KOPT-K1 (cell line): ENCODE measurements around the gene NUDT22.
A peak's percentile ranks its signal among the peaks of the same experiment; 100 is the strongest.

Experiments
- H3K27ac ChIP-seq: fragments of 200-600 bp; sonication (generic); 2 replicates; pipeline ENCODE4 v1.5.1; 2016; ENCODE audit warnings: antibody characterized with exemption, mild to moderate bottlenecking, low read depth, low read length; ENCODE audit not compliant: poor library complexity, severe bottlenecking
- H3K36me3 ChIP-seq: fragments of 200-600 bp; sonication (generic); 2 replicates; pipeline ENCODE4 v1.5.1; 2017; ENCODE audit warnings: antibody characterized with exemption, mild to moderate bottlenecking, low read length, moderate library complexity; ENCODE audit not compliant: insufficient read depth
- H3K9me3 ChIP-seq: fragments of 200-600 bp; sonication (generic); 2 replicates; pipeline ENCODE4 v1.5.1; 2017; ENCODE audit warnings: antibody characterized with exemption, low read length, mild to moderate bottlenecking; ENCODE audit not compliant: insufficient read depth, poor library complexity, severe bottlenecking

The NUDT22 gene

GRCh38 chr11:64218628-64219353 lies 7.3 kb upstream of the NUDT22 start:
- H3K9me3 ChIP-seq: no peaks in the 10 kb centered on the region
- no peak overlapping the region for H3K27ac ChIP-seq
- H3K36me3 ChIP-seq: peaks cover 92% of the 10 kb centered on the region

- Histone ChIP-seq H3K36me3 (peaks cover 92% of the 10 kb centered on the region), H3K9me3 (no peaks in the 10 kb centered on the region), H3K27ac (no peak overlapping the region)
Observed at GRCh38 chr11:64219354-64219684, 6.8 kb upstream of the NUDT22 start.

GRCh38 chr11:64219755-64220154 lies 6.3 kb upstream of the NUDT22 start:
- no peaks in the 10 kb centered on the region for H3K9me3 ChIP-seq
- peaks cover 91% of the 10 kb centered on the region for H3K36me3 ChIP-seq
- H3K27ac ChIP-seq: no peak overlapping the region

GRCh38 chr11:64220271-64220670 lies 5.8 kb upstream of the NUDT22 start:
- Histone ChIP-seq H3K36me3 (peaks cover 86% of the 10 kb centered on the region), H3K9me3 (no peaks in the 10 kb centered on the region)

GRCh38 chr11:64220798-64221197 lies 5.3 kb upstream of the NUDT22 start:
- no peak overlapping the region for H3K27ac ChIP-seq
- H3K36me3 ChIP-seq: peaks cover 81% of the 10 kb centered on the region
- no peaks in the 10 kb centered on the region for H3K9me3 ChIP-seq

More at GRCh38 chr11:64220271-64220670, 5.8 kb upstream of the NUDT22 start:
- no peak overlapping the region for H3K27ac ChIP-seq

- Histone ChIP-seq H3K27ac (no peak overlapping the region), H3K36me3 (peaks cover 64% of the 10 kb centered on the region), H3K9me3 (no peaks in the 10 kb centered on the region)
Observed at GRCh38 chr11:64222651-64223000, 3.4 kb upstream of the NUDT22 start.

- Histone ChIP-seq H3K9me3 (no peaks in the 10 kb centered on the region), H3K36me3 (peaks cover 59% of the 10 kb centered on the region), H3K27ac (no peak overlapping the region)
Observed at GRCh38 chr11:64223001-64223651, 2.9 kb upstream of the NUDT22 start.

- no peaks in the 10 kb centered on the region for H3K9me3 ChIP-seq
- H3K36me3 ChIP-seq: peaks cover 51% of the 10 kb centered on the region
- H3K27ac ChIP-seq: peak overlapping the region; percentile 92
Observed at GRCh38 chr11:64224151-64224890, 1.8 kb upstream of the NUDT22 start.

GRCh38 chr11:64224891-64225607 lies 1.0 kb upstream of the NUDT22 start:
- peak overlapping the region; percentile 92 for H3K27ac ChIP-seq

GRCh38 chr11:64226507-64227051 lies 505 bp downstream of the NUDT22 start:
- H3K27ac ChIP-seq: peak overlapping the region; percentile 92
- peaks cover 28% of the 10 kb centered on the region for H3K36me3 ChIP-seq
- no peaks in the 10 kb centered on the region for H3K9me3 ChIP-seq

More at GRCh38 chr11:64224891-64225607, 1.0 kb upstream of the NUDT22 start:
- peaks cover 43% of the 10 kb centered on the region for H3K36me3 ChIP-seq
- no peaks in the 10 kb centered on the region for H3K9me3 ChIP-seq

- Histone ChIP-seq H3K36me3 (peaks cover 25% of the 10 kb centered on the region), H3K27ac (peak overlapping the region; percentile 92), H3K9me3 (no peaks in the 10 kb centered on the region)
Observed at GRCh38 chr11:64227405-64227956, 1.4 kb downstream of the NUDT22 start.

GRCh38 chr11:64229090-64229743 lies 3.1 kb downstream of the NUDT22 start:
- H3K27ac ChIP-seq: peak overlapping the region; percentile 60
- peaks cover 8% of the 10 kb centered on the region for H3K36me3 ChIP-seq
- H3K9me3 ChIP-seq: no peaks in the 10 kb centered on the region

GRCh38 chr11:64229744-64230170 lies 3.7 kb downstream of the NUDT22 start:
- peak overlapping the region; percentile 60 for H3K27ac ChIP-seq
- H3K36me3 ChIP-seq: peaks cover 3% of the 10 kb centered on the region; the same call in 1 of the 2 replicates
- no peaks in the 10 kb centered on the region for H3K9me3 ChIP-seq
